ENCODE data around the gene PAM16.

PAM16 gene

GRCh38 chr16:4358236-4358635 is 7.1 kb upstream of the PAM16 start:
- no peak overlapping the region for H3K4me3 ChIP-seq (ENCODE audit: low read length)
- H3K4me1 ChIP-seq (ENCODE audit: control insufficient read depth, low read length) = peaks cover 20% of the 10 kb centered on the region
- no peak overlapping the region for H3K27ac ChIP-seq (ENCODE audit: low read depth, low read length)
- H3K36me3 ChIP-seq (ENCODE audit: control insufficient read depth, low read length) = peaks cover 29% of the 10 kb centered on the region
- H3K4me2 ChIP-seq (ENCODE audit: low read length) = no peak overlapping the region
- no peak for TF ChIP-seq EZH2phosphoT487 (IDR thresholded peaks at IDR 0.05; ENCODE audit: borderline replicate concordance, low read length)
- TF ChIP-seq, protein P1, sequence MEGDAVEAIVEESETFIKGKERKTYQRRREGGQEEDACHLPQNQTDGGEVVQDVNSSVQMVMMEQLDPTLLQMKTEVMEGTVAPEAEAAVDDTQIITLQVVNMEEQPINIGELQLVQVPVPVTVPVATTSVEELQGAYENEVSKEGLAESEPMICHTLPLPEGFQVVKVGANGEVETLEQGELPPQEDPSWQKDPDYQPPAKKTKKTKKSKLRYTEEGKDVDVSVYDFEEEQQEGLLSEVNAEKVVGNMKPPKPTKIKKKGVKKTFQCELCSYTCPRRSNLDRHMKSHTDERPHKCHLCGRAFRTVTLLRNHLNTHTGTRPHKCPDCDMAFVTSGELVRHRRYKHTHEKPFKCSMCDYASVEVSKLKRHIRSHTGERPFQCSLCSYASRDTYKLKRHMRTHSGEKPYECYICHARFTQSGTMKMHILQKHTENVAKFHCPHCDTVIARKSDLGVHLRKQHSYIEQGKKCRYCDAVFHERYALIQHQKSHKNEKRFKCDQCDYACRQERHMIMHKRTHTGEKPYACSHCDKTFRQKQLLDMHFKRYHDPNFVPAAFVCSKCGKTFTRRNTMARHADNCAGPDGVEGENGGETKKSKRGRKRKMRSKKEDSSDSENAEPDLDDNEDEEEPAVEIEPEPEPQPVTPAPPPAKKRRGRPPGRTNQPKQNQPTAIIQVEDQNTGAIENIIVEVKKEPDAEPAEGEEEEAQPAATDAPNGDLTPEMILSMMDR (IDR thresholded peaks at IDR 0.05; ENCODE audit: low read depth, low read length, poor library complexity, severe bottlenecking) = no peak
- H3F3A ChIP-seq (ENCODE audit: control insufficient read depth, insufficient read depth) = no peaks in the 10 kb centered on the region
- no peaks in the 10 kb centered on the region for H3K9me3 ChIP-seq (ENCODE audit: control insufficient read depth, insufficient read depth, low read length)
- no peaks in the 10 kb centered on the region for H3K27me3 ChIP-seq (ENCODE audit: control insufficient read depth, low read length)
- no peaks in the 10 kb centered on the region for H3K9me2 ChIP-seq (replicated peaks; ENCODE audit: control insufficient read depth, low read length)
- H3K79me2 ChIP-seq (ENCODE audit: control insufficient read depth, low read length) = no peaks in the 10 kb centered on the region
- no peaks in the 10 kb centered on the region for H4K20me1 ChIP-seq (ENCODE audit: control insufficient read depth, insufficient read depth, low read depth, low read length)

DNA sequence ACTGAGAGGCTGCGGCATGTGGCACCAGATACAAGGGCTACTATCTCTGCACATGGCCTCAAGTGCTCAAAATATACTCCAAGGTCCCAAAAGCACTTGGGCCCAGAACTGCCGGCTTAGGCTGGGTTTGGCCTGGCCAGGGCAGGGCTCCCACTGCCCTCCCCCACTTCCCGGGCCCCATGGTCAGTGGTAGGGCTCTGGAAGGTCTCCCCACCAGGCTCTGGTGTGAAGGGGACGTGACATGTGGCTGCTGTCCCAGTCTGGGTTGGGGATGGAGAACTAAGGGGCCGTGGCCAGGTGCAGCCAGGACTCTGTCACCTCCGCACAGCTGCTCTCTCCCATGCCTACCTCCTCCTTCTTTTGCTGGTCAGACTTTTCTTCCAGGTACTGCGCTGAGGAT is 5.7 kb upstream of the PAM16 start:
- H3K4me1 ChIP-seq (ENCODE audit: control insufficient read depth, low read length) = peaks cover 11% of the 10 kb centered on the region
- no peaks in the 10 kb centered on the region for H3K79me2 ChIP-seq (ENCODE audit: control insufficient read depth, low read length)
- no peaks in the 10 kb centered on the region for H3K9me2 ChIP-seq (replicated peaks; ENCODE audit: control insufficient read depth, low read length)
- H3K27ac ChIP-seq (ENCODE audit: low read depth, low read length) = no peak overlapping the region
- peaks cover 23% of the 10 kb centered on the region for H3K36me3 ChIP-seq (ENCODE audit: control insufficient read depth, low read length)
- H3F3A ChIP-seq (ENCODE audit: control insufficient read depth, insufficient read depth) = no peaks in the 10 kb centered on the region
- H3K27me3 ChIP-seq (ENCODE audit: control insufficient read depth, low read length) = no peaks in the 10 kb centered on the region
- TF ChIP-seq, protein P1 (IDR thresholded peaks at IDR 0.05; ENCODE audit: low read depth, low read length, poor library complexity, severe bottlenecking) = no peak
- no peak for TF ChIP-seq EZH2phosphoT487 (IDR thresholded peaks at IDR 0.05; ENCODE audit: borderline replicate concordance, low read length)
- H3K4me2 ChIP-seq (ENCODE audit: low read length) = no peak overlapping the region
- H4K20me1 ChIP-seq (ENCODE audit: control insufficient read depth, insufficient read depth, low read depth, low read length) = no peaks in the 10 kb centered on the region
- no peak overlapping the region for H3K4me3 ChIP-seq (ENCODE audit: low read length)
- no peaks in the 10 kb centered on the region for H3K9me3 ChIP-seq (ENCODE audit: control insufficient read depth, insufficient read depth, low read length)

GRCh38 chr16:4354512-4355409 is 3.6 kb upstream of the PAM16 start:
- Histone ChIP-seq H3K4me3 (ENCODE audit: low read length) (no peak overlapping the region), H3K79me2 (ENCODE audit: control insufficient read depth, low read length) (peaks cover 13% of the 10 kb centered on the region), H3F3A (ENCODE audit: control insufficient read depth, insufficient read depth) (no peaks in the 10 kb centered on the region), H3K4me2 (ENCODE audit: low read length) (no peak overlapping the region), H3K27me3 (ENCODE audit: control insufficient read depth, low read length) (no peaks in the 10 kb centered on the region), H4K20me1 (ENCODE audit: control insufficient read depth, insufficient read depth, low read depth, low read length) (no peaks in the 10 kb centered on the region), H3K4me1 (ENCODE audit: control insufficient read depth, low read length) (peaks cover 11% of the 10 kb centered on the region), H3K9me3 (ENCODE audit: control insufficient read depth, insufficient read depth, low read length) (no peaks in the 10 kb centered on the region), H3K36me3 (ENCODE audit: control insufficient read depth, low read length) (peaks cover 17% of the 10 kb centered on the region), H3K9me2 (replicated peaks; ENCODE audit: control insufficient read depth, low read length) (no peaks in the 10 kb centered on the region), H3K27ac (ENCODE audit: low read depth, low read length) (no peak overlapping the region)
- TF ChIP-seq, protein P1 (IDR thresholded peaks at IDR 0.05; ENCODE audit: low read depth, low read length, poor library complexity, severe bottlenecking) = no peak
- no peak for TF ChIP-seq EZH2phosphoT487 (IDR thresholded peaks at IDR 0.05; ENCODE audit: borderline replicate concordance, low read length)
